SU-DHL-6 (cell line): ENCODE data around the gene BCAS3.

ENCODE experiments used
- H2AFZ ChIP-seq: fragments of 200-600 bp; sonication (generic); 2 replicates; pipeline ENCODE4 v1.6.1; 2014; ENCODE audit warnings: low read depth, mild to moderate bottlenecking, moderate library complexity, mixed read lengths, antibody characterized with exemption, low read length; ENCODE audit not compliant: severe bottlenecking
- H3F3A ChIP-seq: fragments of 200-600 bp; shearing (Covaris generic); 2 replicates; pipeline ENCODE4 v1.6.0; 2016; ENCODE audit warnings: antibody characterized with exemption, mild to moderate bottlenecking; ENCODE audit not compliant: insufficient read depth
- H3K27ac ChIP-seq: fragments of 200-600 bp; sonication (generic); 2 replicates; pipeline ENCODE4 v1.5.1; 2016; ENCODE audit warnings: low read depth, mild to moderate bottlenecking, low read length, moderate library complexity, mixed read lengths
- H3K27me3 ChIP-seq: fragments of 200-600 bp; sonication (generic), shearing (Covaris generic); 2 replicates; pipeline ENCODE4 v1.6.0; 2014; ENCODE audit warnings: mild to moderate bottlenecking, low read length
- H3K36me3 ChIP-seq: fragments of 200-600 bp; sonication (generic); 2 replicates; pipeline ENCODE4 v1.6.1; 2014; ENCODE audit warnings: mild to moderate bottlenecking, low read length, mixed read lengths
- H3K4me2 ChIP-seq: fragments of 300-600, 200-600 bp; shearing (Covaris generic), sonication (generic); 2 replicates; pipeline ENCODE4 v1.6.0; 2014; ENCODE audit warnings: low read length, low read depth, mild to moderate bottlenecking; ENCODE audit not compliant: poor library complexity, severe bottlenecking
- H3K4me3 ChIP-seq: fragments of 200-600 bp; sonication (generic); 2 replicates; pipeline ENCODE4 v1.5.1; 2014; ENCODE audit warnings: antibody characterized with exemption, low read length, mild to moderate bottlenecking, mixed read lengths; ENCODE audit not compliant: insufficient read depth, poor library complexity, severe bottlenecking
- H3K79me2 ChIP-seq: fragments of 200-600 bp; sonication (generic); 2 replicates; pipeline ENCODE4 v1.6.1; 2014; ENCODE audit warnings: mild to moderate bottlenecking, low read length, moderate library complexity; ENCODE audit not compliant: insufficient read depth
- H3K9ac ChIP-seq: fragments of 200-600 bp; sonication (generic); 2 replicates; pipeline ENCODE4 v1.7.0; 2014; ENCODE audit warnings: mild to moderate bottlenecking, low read length
- H3K9me2 ChIP-seq: fragments of 200-600 bp; sonication (generic); replicated peaks from 2 replicates; pipeline ENCODE4 v1.6.1; 2014; ENCODE audit warnings: low read length; ENCODE audit not compliant: insufficient read depth
- H3K9me3 ChIP-seq: fragments of 200-600 bp; sonication (generic); 2 replicates; pipeline ENCODE4 v1.6.1; 2014; ENCODE audit warnings: low read length, mixed read lengths; ENCODE audit not compliant: insufficient read depth
- H4K20me1 ChIP-seq: fragments of 200-600 bp; sonication (generic); 2 replicates; pipeline ENCODE4 v1.6.1; 2014; ENCODE audit warnings: low read depth, mild to moderate bottlenecking, antibody characterized with exemption, low read length, moderate library complexity, mixed read lengths
- EZH2phosphoT487 ChIP-seq: fragments of 200-600 bp; sonication (generic), shearing (Covaris generic); conservative IDR thresholded peaks from 2 replicates; pipeline ENCODE4 v1.6.1; 2018; ENCODE audit warnings: mild to moderate bottlenecking, antibody characterized with exemption, low read length, moderate library complexity, mixed read lengths
- TF ChIP-seq, protein P1 (sequence below): fragments of 200-600 bp; sonication (generic); IDR thresholded peaks from one replicate; pipeline ENCODE4 v1.5.1; 2017; ENCODE audit warnings: antibody characterized with exemption, mild to moderate bottlenecking, low read length, moderate library complexity; ENCODE audit not compliant: insufficient read depth, poor library complexity, severe bottlenecking

BCAS3 gene

DNA sequence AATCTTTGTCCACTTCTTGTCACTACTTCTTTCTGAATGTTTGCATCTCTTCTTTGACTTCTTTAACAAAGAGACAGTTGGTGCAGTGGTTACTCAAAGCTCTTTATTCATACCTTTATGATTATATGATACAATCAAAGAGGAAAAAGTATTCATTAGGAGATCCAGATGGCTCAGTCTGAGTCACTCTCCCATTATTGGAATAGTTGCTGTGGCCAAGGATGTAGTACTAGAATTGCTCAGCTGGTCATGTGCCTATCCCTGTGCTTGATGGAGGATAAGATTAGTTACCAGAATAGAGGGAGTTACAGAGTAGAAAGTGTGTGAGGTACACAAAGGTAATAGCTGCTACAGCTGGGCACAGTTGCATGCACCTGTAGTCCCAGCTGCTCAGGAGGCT, 18.3 kb downstream of the BCAS3 start:
- Histone ChIP-seq H2AFZ (no peak overlapping the region), H3K9ac (no peak overlapping the region)

DNA sequence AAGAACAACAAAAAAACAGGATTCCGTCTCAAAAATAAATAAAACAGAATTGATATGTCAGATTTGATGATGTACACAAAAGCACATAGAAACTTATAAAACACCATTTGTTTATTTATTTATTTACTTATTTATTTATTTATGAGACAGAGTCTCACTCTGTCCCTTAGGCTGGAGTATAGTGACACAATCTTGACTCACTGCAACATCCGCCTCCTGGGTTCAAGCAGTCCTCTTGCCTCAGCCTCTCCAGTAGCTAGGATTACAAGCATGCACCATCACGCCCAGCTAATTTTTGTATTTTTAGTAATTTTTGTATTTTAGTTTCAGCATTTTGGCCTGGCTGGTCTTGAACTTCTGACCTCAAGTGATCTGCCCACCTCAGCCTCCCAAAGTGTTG, 21.4 kb downstream of the BCAS3 start:
- no peak overlapping the region for H3K4me3 ChIP-seq
- no peak overlapping the region for H3K27ac ChIP-seq
- no peaks in the 10 kb centered on the region for H3K27me3 ChIP-seq
- no peaks in the 10 kb centered on the region for H4K20me1 ChIP-seq
- H3K9me3 ChIP-seq, result no peaks in the 10 kb centered on the region
- no peak overlapping the region for H3K4me2 ChIP-seq
- TF ChIP-seq, protein P1, sequence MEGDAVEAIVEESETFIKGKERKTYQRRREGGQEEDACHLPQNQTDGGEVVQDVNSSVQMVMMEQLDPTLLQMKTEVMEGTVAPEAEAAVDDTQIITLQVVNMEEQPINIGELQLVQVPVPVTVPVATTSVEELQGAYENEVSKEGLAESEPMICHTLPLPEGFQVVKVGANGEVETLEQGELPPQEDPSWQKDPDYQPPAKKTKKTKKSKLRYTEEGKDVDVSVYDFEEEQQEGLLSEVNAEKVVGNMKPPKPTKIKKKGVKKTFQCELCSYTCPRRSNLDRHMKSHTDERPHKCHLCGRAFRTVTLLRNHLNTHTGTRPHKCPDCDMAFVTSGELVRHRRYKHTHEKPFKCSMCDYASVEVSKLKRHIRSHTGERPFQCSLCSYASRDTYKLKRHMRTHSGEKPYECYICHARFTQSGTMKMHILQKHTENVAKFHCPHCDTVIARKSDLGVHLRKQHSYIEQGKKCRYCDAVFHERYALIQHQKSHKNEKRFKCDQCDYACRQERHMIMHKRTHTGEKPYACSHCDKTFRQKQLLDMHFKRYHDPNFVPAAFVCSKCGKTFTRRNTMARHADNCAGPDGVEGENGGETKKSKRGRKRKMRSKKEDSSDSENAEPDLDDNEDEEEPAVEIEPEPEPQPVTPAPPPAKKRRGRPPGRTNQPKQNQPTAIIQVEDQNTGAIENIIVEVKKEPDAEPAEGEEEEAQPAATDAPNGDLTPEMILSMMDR, result no peak
- TF ChIP-seq EZH2phosphoT487, result no peak
- no peaks in the 10 kb centered on the region for H3F3A ChIP-seq
- no peaks in the 10 kb centered on the region for H3K36me3 ChIP-seq
- H3K79me2 ChIP-seq, result no peaks in the 10 kb centered on the region
- H2AFZ ChIP-seq, result no peak overlapping the region
- no peak overlapping the region for H3K9ac ChIP-seq
- H3K9me2 ChIP-seq, result no peaks in the 10 kb centered on the region

More for the DNA sequence above, 18.3 kb downstream of the BCAS3 start:
- Histone ChIP-seq H3K27me3 (no peaks in the 10 kb centered on the region), H3F3A (no peaks in the 10 kb centered on the region), H3K79me2 (no peaks in the 10 kb centered on the region), H4K20me1 (no peaks in the 10 kb centered on the region), H3K4me2 (no peak overlapping the region), H3K36me3 (no peaks in the 10 kb centered on the region), H3K4me3 (no peak overlapping the region), H3K9me2 (no peaks in the 10 kb centered on the region), H3K9me3 (no peaks in the 10 kb centered on the region), H3K27ac (no peak overlapping the region)
- no peak for TF ChIP-seq EZH2phosphoT487
- TF ChIP-seq, protein P1, result no peak

DNA sequence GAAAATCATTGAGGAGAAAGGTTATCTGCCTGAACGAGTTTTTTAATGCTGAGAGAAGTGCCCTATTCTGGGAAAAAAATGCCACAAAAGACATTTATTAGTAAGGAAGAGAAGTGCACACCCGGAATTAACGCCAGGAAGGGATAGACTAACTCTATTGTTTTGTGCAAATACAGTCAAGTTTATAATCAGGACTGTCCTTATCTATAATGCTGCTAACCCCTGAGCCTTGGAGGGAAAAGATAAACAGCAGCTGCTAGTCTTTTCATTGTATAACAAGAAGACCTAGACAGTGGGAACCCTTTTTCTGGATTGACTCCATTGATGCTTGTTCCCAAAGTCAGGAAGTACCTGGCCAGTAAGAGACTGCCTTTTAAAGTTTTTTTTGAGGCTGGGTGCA, 26.5 kb downstream of the BCAS3 start:
- TF ChIP-seq, protein P1, result no peak
- no peak for TF ChIP-seq EZH2phosphoT487
- Histone ChIP-seq H2AFZ (no peak overlapping the region), H3K4me3 (no peak overlapping the region), H3K36me3 (no peaks in the 10 kb centered on the region), H3K9me2 (no peaks in the 10 kb centered on the region), H3K27ac (no peak overlapping the region), H3K9me3 (no peaks in the 10 kb centered on the region), H3K79me2 (no peaks in the 10 kb centered on the region), H3K9ac (no peak overlapping the region), H3K27me3 (no peaks in the 10 kb centered on the region), H4K20me1 (no peaks in the 10 kb centered on the region), H3K4me2 (no peak overlapping the region), H3F3A (no peaks in the 10 kb centered on the region)
